NCI-H146 treated with DMSO at 0.1 percent for 48 hours (cell line): Measurements from ENCODE around the gene KSR2.
"Not testable (repeated sequence)": the region's sequence is repeated elsewhere in the genome, so short reads cannot be mapped to it uniquely, and the experiment has no call there.

Experiments
- DNase-seq: peaks from one replicate; lab custom pipeline; 2025; ENCODE audit not compliant: unreplicated experiment; lab: John Stamatoyannopoulos, UW

The KSR2 gene

DNA sequence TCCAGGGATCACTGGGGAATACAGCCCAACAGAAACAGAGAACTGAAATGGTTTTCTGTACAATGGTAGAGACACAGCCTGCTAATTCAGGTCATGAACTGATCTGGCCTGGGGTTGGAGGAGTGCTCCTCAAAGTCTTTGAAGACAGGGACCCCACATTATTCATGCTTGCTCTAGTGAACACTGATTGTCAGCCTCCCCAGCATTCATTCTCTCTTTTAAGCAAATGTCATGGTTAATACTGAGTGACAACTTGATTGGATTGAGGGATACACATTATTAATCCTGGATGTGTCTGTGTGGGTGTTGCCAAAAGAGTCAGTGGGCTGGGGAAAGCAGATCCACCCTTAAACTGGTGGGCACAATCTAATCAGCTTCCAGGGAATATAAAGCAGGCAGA, 319.0 kb downstream of the KSR2 start:
- no peak for DNase-seq

DNA sequence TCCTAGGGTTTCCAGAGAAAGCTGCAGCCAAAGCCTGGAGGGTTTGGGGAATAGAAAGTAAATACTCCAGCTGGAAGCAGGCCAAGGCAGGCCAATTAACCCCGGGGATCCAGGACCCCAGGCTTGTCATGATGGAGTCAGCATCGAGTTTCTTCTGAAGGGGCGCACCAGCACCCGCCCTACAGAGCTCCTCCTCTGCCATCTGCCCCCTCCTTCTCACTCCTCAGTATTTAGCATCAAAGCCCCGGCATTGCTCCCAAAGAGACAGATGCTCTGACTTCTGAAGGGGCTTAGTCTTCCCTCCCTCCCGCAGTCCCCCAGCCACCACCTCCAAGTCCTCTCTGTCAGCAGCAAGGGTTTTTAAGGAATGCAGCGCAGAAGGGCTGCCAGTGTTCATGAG, 322.3 kb downstream of the KSR2 start:
- DNase-seq, result peak; percentile 32

DNA sequence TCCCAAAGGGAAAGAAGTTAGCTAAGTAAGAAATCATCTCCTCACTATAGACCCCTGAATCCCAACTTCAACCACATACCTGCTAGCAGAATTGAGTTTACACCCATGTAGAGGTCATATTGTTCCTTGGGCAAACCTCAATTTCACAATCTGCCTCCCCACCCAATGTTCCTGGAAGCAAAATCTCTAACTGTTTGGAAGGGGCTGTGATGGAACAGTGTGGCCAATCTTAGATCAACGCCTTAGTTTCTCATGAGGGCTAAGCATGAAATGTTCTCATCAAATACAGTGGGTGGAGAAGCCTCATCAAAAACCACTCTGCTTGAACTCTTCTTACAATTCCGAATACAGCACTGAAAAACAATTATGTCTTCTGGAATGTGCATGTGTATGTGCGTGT, 323.3 kb downstream of the KSR2 start:
- DNase-seq, result no peak

DNA sequence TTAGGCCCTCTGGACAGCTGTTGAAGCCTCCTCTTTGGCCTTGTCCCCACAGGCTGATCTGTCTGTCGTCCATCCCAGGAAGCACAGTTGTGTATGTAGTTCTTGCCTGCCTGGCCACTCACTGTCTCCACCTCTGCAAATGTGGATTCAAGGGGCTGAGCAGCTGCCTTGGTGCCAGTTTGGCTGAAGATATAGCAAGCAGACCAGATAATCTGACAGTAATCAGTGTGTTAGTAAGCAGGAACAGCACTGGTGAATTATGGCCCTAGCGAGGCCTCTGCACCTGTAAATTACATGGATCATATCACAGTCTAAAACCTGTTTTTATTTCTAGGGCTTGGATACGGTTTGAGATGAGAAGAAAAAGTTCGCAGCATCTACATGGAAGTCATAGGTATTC, 324.8 kb downstream of the KSR2 start:
- no peak for DNase-seq

DNA sequence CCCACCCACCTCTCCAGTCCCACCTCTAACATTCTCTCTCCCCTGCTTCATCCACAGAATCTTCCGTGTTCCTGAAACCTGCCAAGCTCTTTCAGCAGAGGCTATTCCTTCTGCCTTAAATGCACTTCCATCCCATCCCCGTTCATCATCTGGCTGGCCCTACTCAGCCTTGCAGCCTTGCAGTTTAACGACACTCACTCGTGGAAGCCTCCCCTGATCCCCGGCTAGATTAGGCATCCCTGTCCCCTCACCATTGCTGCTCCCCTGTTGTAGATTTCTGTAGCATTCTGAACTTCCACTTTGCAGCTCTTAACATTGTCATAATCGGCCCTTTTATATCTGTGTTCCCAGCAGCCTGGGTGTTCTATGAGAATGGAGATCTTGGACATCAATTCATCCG, 326.9 kb downstream of the KSR2 start:
- no peak for DNase-seq

DNA sequence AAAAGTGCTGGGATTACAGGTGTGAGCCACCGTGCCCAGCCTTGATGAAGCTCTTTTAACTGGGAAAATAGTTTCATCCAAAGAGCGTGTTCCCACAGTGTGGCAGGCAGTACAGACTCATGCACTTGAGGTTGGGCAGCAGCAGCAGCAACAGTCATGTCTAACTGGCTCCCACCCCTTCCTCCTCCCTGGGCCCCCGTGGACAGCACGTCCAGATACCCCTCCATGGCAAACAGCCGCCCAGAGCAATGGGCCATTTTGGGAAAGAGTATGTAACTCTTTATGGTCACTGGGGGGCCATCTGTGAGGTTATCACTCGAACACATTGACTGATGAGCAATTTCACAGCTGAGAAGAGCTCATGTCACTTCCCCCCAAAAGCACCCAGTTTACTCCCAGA, 328.3 kb downstream of the KSR2 start:
- DNase-seq, result no peak

DNA sequence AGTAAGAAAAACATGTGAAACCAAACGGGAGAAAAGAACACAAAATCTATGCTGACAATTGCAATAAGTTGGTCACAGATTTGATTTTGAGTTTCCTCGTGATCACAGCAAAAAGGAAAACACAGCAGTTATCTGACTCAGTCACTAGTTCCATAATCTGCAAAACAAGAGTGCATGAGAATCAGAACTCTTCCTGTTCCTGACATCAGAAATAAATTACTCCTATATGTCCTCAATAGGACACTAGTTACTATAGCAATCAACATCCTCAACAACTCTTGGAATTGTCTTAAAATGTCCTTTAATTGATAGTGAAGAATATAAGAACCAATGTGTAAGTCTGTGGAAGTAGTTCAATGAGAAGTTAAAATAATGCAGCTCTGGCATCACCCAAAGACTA, 339.3 kb downstream of the KSR2 start:
- no peak for DNase-seq

DNA sequence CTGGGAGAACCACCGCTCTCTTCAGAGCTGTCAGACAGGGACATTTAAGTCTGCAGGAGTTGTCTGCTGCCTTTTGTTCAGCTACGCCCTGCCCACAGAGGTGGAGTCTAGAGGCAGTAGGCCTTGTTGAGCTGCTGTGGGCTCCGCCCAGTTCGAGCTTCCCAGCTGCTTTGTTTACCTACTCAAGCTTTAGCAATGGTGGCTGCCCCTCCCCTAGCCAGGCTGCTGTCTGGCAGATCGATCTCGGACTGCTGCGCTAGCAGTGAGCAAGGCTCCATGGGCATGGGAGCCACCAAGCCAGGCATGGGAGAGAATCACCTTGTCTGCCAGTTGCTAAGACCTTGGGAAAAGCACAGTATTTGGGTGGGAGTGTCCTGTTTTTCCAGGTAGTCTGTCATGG, 340.1 kb downstream of the KSR2 start:
- DNase-seq, result not testable (repeated sequence)

DNA sequence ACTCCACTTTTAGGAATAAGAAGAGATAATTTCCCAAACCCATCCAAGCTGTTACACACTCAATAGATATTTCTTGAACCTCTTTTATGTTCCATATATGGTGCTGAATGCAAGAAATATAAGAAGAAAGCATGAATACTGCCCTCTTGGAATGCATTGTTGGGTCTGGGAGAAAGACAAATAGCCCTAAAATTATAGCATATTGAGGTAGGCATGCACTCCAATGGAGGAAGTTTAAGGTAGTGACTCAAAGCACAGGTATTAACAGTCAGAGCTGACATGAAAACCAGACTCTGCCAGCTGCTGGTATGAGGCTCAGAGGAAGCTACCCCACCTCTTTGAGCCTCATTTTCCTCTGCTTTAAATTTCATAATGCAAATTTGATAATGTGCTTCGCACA, 346.0 kb downstream of the KSR2 start:
- no peak for DNase-seq

DNA sequence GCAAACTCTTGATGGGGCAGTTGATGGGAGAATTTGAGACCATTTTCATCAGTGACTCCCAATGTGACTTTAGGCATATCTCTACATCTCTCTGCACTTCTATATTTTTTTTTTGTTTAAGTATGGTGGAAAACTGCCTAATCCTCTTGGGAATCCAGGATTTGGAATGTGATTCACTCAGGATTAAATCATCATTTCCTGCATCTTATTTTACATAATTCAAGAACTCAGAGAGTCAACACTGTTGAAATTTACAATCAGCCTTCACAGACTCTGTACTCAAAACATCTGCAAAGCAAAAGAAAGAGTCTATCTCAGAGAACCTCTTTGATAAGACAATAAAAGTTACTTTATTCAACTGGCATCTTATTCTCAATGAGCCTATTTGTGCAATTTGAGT, 346.7 kb downstream of the KSR2 start:
- no peak for DNase-seq

DNA sequence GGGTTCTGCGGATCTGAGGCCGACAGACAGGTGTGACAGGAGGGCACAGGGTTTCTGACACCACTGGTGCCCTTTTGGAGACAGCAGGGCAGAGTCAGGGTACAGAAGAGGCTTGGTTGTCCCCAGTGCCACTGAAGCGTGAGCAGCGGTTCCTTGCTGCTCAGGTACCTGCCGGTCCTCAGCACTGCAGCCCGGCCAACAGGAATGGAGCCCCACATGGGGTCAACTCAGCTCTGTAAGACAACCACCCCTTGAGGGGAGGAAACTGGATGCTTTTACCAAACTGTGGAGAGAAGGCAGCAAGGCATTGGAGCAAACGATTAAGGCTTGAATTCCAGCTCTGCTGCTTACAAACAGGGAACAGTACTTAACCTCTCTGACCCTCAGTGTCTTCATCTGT, 361.0 kb downstream of the KSR2 start:
- no peak for DNase-seq

DNA sequence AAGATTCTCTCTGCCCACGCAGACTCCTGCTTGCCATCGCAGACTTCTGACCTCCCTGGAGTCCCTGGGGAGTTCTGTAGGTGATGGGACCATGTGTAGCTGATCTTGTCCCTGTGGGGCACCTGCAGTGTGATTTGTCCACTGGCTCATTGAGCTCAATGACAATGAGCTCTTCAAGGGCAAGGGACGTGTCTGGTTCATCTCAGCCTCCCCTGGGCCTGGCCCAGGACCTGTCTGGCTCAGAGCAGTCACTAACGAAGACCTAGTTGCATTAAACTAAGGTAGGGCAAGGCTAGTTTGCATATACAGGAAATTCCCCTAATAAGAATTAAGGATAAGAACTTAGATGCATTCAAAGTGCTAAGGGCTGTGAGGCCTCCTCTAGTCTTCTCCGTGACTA, 361.8 kb downstream of the KSR2 start:
- no peak for DNase-seq

DNA sequence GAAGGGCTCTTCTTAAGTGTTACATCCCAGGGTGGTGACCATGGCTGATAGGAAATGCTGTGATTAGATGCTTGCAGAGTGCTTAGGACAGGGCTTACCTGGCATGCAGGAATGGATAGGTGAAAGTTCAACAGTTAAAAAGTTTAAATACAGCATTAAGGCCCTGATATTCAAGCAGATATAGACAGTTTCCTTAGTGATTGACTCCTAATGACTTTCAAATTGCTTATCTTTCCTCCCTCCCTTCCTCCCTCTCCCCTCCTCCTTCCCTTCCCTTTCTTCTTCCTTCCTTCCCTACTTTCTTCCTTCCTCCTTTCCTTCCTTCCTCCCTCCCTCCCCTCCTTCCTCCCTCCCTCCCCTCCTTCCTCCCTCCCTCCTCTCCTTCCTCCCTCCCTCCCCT, 362.8 kb downstream of the KSR2 start:
- no peak for DNase-seq

DNA sequence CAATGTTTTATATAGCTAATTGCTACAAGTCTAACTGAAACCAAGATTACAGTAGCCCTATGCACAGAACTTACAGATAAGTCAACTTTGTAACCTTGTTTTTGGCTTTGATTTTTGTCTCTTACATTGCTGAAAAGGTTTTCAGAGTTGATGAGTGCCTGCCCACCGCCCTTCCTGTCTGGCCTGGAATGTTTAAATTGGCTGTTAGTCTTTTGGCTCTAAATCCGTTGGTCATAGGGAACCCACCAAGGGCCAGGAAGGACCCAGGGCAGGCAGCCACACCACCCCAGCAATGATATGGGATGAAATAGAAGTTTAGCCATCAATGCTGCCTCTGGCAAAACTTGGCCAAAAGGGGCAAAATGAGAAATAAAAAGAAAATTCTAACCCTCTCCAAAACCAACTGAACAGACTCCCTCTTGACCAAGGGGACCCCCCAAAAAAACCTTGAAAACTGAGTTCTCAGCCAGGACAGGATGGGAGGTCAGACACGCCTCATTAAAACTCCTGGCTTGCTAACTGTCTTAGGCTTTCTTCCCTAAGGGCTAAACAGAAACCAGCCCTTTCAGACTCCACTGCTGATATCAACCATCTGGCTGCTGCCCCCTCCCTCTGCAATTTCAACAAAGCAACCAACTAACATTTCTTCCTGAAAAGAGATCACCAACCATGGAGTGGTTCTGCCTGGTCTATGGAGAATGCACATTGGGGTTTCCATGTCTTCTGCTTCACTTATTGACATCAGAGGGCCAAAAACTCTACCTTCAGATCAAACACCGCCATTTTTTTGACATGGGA, 365.3 kb downstream of the KSR2 start:
- DNase-seq, result no peak

DNA sequence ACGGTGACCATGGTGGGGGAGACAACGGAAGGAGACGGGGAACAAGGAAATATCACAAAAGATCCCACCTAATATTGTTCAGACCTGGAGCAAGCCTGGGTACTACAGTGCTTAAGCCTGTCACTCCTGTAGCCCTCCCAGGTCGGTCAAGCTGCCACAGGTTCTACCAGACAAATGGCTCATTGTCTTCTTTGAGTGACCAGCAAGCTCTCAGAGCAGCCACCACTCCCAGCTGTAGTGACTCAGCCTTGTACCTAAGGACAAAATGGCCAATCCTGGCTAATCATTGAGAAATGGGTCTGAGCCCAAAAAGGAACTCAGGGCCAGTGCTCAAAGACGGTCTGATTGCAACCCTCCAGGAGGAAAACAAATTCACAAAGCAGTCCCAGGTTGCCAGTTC, 368.9 kb downstream of the KSR2 start:
- no peak for DNase-seq

DNA sequence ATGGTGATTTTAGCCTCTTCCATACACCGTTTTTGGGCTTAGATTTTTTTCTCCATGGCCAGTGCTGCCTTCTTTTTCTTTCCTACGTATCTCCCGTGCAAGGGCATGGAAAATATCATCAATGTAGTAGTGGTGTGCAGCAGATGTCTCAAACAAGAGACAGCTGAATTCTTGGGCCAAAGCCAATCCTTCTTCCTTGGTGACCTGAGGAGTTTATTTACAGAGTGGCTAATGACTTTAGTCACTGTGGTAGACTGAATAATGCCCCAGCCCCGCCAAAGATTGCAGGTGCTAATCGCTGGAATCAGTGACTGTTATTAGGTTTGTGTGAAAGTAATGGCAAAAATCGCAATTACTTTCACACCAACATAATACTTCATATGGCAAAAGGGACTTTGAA, 371.8 kb downstream of the KSR2 start:
- DNase-seq, result peak; percentile 89

DNA sequence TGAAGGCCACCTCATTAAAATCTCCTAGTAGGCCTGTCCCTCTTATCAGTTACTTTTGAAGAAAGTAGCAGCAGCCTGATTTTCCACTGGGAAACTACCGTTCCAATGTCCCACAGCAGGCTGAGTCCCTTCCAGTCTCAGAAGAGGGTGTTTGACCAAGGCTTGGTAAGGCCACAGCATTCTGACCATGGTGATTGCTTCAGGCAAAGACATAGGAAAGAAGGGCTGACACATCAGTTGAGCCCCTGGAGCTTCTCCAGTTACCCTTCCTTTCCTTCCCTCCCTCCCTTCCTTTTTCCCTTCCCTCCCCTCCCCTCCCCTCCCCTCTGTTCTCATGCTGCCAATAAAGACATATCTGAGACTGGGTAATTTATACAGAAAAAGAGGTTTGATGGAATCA, 373.0 kb downstream of the KSR2 start:
- DNase-seq, result no peak

DNA sequence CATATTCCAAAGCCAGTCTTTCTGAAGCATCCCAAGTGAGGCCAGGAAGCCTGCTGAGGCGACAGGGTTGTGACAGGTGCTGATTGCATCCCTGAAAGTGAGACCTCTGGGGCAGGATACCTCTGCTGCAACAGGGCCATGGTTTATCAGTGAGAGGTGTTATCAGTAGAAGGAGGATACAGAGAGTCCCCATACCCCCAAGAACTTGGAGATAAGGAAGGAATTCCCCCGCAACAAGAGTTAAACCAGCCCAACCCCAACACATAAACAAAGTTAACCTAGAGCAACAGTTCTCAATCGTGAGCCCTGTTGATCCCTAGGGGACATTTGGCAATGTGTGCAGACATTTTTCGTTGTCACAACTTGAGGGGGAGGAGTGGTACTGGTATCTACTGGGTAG, 374.3 kb downstream of the KSR2 start:
- DNase-seq, result no peak

DNA sequence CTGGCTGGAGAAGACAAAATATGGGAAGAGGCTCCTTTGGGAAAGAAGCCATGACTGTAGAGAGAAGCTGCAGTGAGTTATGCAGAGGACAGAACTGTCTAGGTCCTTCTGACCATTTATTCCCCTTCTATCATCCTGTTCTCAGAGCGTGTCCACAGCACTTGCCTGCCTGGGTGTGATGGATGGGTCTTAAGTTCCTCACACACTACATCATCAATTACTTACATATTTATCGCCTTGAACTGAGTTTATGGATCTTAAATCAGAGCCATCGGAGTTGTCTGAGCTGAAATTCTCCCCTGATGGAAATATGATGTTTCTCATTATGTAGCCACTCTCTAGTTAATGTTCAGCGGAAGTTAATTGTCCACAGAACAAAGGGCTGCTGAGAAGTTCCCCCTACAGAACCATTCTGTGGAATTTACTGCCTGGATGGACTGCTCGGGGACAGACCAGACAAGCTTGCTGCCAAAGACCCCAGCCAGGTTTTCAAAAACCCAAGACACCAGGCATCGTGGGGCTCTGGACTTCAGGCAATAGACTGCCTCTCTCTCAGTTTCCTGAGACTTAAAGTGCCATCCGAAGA, 374.9 kb downstream of the KSR2 start:
- DNase-seq, result no peak

DNA sequence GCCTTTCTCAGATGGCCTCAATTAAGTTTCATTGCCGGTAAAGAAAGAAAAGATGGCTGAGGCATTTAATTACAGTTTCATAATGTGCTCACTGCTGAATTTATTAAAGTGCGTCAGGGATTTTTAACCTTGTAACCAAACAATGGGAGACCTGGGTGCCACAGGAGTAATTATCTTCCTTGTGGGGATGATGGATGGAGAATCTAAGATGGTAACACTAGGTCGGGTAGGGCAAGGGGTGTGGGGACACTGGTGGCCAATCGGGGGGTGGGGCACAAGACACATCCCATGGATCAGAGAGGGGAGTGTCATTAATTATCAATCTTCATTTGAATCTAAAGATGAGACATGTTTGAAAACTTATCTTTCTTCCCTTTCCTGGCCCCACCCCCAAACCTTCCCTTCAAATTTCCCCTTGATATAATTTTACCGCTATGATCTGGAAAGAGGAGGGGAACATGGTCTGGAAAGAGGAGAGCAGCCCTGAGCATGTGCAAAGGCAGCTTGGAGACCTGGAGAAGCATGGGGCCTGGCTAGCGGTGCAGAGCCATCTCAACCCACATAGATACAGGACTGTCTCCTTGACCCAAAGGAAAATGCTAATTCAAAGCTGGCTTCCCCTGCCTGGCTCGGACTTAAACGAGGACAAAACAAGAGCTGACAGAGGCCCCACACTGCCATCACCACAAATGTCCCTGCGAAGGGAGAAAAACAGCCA, 376.0 kb downstream of the KSR2 start:
- peak; percentile 7 for DNase-seq

DNA sequence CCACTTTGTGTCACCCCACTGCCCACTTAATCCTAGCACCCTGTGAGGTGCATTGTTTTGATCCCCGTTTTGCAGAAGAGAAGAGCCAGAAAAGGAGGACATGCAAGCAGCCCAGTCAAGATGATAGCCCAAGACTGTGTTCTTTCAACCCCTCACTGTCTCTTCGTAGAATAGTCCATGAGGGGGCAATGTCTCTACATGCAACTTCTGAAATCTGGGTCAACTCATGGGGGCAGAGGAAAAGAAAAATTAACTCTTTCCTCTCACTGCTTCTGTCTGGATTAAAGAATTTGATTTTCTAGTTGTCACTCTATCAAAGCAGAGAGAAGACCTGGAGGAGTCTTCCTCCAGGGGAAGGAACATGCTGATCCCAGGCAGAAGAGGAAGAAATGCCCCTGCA, 377.8 kb downstream of the KSR2 start:
- DNase-seq, result no peak

DNA sequence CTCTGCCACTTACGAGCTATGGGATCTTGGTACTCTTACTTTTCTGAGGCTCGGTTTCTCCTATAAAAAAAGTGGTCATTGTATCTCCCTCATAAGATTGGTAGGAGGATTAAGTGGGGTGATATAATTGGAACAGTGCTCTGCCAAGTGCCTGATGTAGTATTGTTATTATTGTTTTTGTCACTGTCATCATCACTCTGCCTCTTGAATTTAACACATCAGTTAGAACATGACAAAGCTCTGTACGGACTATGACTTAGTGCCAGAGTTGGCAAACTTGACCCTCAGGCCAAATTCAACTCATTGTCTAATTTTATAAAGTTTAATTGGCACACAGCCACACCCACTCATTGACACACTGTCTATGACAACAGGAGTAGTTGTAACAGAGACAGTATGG, 378.4 kb downstream of the KSR2 start:
- DNase-seq, result no peak
